Pancreas (tissue), 10 donors: ENCODE data around the gene MTMR10. TPM values are rescaled to one million over a fixed set of nuclear protein-coding genes. Genes with fewer than 3 reads are reported as not detected.

Experiments used
- ATAC-seq, 4 donors: fragments of 200-7000 bp; cut with Tn5 transposase; one replicate each; pipeline versions ENCODE4 v1.8.0 to v1.9.1; 2020; ENCODE audit warnings: mild to moderate bottlenecking in 4 of 4, moderate library complexity in 4 of 4
- DNase-seq, 6 donors: peaks; one replicate each; pipeline ENCODE4 v3.0.0-alpha.2; 2020
- FAIRE-seq: peaks from 2 replicates; lab custom pipeline; 2012; peaks lifted over from hg19 to GRCh38; lab: Jason Lieb, UNC
- H3K27ac ChIP-seq, 4 donors: fragments of 200-600 bp; sonication (generic); 1 replicate in 3 of 4; 2 replicates in 1 of 4; pipeline versions ENCODE4 v1.5.0 to v1.8.0; 2020
- H3K27me3 ChIP-seq, 4 donors: fragments of 200-600 bp; one replicate each; pipeline ENCODE4 v1.8.0; 2021
- H3K36me3 ChIP-seq, 3 donors: fragments of 200-600 bp; sonication (generic) in 1 of 3; one replicate each; pipeline versions ENCODE4 v1.5.0 to v1.8.0; 2020 to 2021
- H3K4me1 ChIP-seq, 3 donors: fragments of 200-600 bp; one replicate each; pipeline ENCODE4 v1.8.0; 2021
- H3K4me3 ChIP-seq, 4 donors: fragments of 200-600 bp; sonication (generic) in 2 of 4; one replicate each; pipeline versions ENCODE4 v1.5.0 to v1.8.0; 2020 to 2021
- H3K9me3 ChIP-seq, 4 donors: fragments of 200-600 bp; one replicate each; pipeline ENCODE4 v1.8.0; 2021
- WGBS, 2 donors: extraction: QIAGEN DNeasy Blood & Tissue Kit; methylation state at CpG; one replicate each; pipeline ENCODE4 v1.1.7; 2013; 5-methylcytosine and 5-hydroxymethylcytosine counted together
- intact Hi-C, 3 donors: fragments of 100-400 bp; cut with DNase I; formaldehyde crosslinking; loops; one replicate each; pipeline versions ENCODE4 v1.11.1 to v1.14.2; 2022
- polyA plus RNA-seq, 2 donors: library from polyadenylated mRNA; stranded (reverse); fragments of 200-250 nt; gene quantifications; one replicate each; pipeline ENCODE4 v1.2.3, GENCODE V29; 2013
- total RNA-seq, 6 donors: library from RNA; stranded (reverse); fragmentation: NEBNext Ultra II Directional in 4 of 6; extraction: Animal tissue kit (Norgen Biotek cat#: 25700) in 4 of 6; gene quantifications; one replicate each; pipeline versions ENCODE4 v1.2.1 to v1.2.4, GENCODE V29; 2021 to 2023
- TF ChIP-seq, protein P1 (sequence below), 4 donors: fragments of 200-600 bp; sonication (generic) in 3 of 4; IDR thresholded peaks; one replicate each; pipeline versions ENCODE4 v1.5.0 to v1.8.0; 2021; ENCODE audit warnings: antibody characterized with exemption in 4 of 4
- donor health status: healthy with polysubstance abuse.
- donor health status: DM: no; HTN: no; CAD: no; lungs with moderate emphysema.
- donor health status: DM: no; HTN: no; CAD: no.
- donor health status: control.
- donor health status: control.
- donor health status: Bipolar disorder and iron deficiency.
- donor health status: DM: yes; HTN: yes; CAD: no.
- donor health status: DM: no; HTN: no; CAD: no.
- donor health status: DM: no; HTN: no; CAD: no.
- donor health status: DM: yes; HTN: yes; CAD: no.

Gene MTMR10
- total and polyA plus RNA-seq, 8 donors: 7.5 to 18.9 (median 12.0) TPM

DNA sequence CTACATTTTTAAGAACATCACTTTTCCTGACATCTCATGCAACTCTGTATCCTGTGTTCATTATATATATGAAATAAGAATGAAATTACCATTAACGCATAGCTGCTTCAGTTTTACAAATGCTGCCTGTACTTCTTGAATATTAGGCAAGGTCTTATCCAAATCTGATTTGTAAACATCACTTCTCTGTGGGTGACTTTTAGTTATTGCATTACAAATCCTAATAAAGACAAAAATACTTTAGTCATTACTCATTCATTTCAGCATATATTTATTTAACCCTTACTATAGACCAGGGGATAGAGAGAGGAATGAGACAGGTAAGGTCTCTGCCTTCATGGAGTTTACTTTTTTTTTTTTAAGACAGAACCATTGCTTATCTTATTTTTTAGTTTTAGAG lies 36.8 kb downstream of the MTMR10 start:
- intact Hi-C loops: no loop called here
- Histone ChIP-seq H3K27ac (no peak overlapping the region), H3K27me3 (no peaks in the 10 kb centered on the region), H3K9me3 (no peaks in the 10 kb centered on the region), H3K4me1 (no peaks in the 10 kb centered on the region), H3K4me3 (no peak overlapping the region), H3K36me3 (peaks cover 4 to 50% (median 5%) of the 10 kb centered on the region in 3 donors)
- ATAC-seq (no peak), FAIRE-seq (no peak), DNase-seq (no peak)
- WGBS, 2 donors: 92 to 95% methylated on average over 1 of the region's 1 CpG
- TF ChIP-seq, protein P1, sequence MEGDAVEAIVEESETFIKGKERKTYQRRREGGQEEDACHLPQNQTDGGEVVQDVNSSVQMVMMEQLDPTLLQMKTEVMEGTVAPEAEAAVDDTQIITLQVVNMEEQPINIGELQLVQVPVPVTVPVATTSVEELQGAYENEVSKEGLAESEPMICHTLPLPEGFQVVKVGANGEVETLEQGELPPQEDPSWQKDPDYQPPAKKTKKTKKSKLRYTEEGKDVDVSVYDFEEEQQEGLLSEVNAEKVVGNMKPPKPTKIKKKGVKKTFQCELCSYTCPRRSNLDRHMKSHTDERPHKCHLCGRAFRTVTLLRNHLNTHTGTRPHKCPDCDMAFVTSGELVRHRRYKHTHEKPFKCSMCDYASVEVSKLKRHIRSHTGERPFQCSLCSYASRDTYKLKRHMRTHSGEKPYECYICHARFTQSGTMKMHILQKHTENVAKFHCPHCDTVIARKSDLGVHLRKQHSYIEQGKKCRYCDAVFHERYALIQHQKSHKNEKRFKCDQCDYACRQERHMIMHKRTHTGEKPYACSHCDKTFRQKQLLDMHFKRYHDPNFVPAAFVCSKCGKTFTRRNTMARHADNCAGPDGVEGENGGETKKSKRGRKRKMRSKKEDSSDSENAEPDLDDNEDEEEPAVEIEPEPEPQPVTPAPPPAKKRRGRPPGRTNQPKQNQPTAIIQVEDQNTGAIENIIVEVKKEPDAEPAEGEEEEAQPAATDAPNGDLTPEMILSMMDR (IDR thresholded peaks at IDR 0.05): no peak

DNA sequence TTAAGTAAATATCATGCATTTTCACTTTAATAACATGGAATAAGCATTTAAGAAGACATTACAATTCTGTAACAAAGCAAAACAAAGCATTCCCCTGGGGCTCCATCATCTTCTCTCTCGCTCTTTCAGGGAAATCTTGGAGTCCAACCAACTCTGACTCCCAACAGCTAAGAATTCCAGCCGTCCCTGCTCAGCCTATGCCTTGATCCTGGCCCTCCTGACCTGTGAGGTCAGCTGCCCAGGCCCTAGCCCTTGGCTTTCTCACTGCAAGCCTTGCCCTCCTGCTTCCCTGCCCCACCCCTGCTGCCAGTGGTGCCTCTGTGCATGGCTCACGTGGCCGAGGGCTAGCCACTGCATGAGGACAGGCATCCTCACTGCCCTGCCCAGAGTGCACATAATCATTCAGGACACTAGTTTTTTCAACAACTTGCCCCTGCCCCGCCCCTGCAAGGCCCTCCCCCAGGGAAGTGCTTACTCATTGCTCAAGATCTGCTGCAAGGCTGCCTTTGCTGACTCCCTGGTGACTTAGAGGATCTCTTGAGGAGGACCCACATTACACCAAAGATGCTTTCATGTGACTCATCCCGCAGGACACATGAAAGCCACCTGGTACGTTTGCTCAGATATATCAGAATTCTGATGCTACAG lies 37.6 kb downstream of the MTMR10 start:
- Histone ChIP-seq H3K36me3 (peaks cover 7 to 56% (median 10%) of the 10 kb centered on the region in 3 donors), H3K4me1 (no peaks in the 10 kb centered on the region), H3K4me3 (no peak overlapping the region), H3K9me3 (no peaks in the 10 kb centered on the region), H3K27me3 (no peaks in the 10 kb centered on the region), H3K27ac (no peak overlapping the region)
- FAIRE-seq (no peak), DNase-seq (no peak), ATAC-seq (no peak)
- TF ChIP-seq, protein P1 (IDR thresholded peaks at IDR 0.05): no peak
- intact Hi-C loops: no loop called here
- 84 to 89% methylated on average over 7 of the region's 7 CpGs for WGBS, 2 donors

DNA sequence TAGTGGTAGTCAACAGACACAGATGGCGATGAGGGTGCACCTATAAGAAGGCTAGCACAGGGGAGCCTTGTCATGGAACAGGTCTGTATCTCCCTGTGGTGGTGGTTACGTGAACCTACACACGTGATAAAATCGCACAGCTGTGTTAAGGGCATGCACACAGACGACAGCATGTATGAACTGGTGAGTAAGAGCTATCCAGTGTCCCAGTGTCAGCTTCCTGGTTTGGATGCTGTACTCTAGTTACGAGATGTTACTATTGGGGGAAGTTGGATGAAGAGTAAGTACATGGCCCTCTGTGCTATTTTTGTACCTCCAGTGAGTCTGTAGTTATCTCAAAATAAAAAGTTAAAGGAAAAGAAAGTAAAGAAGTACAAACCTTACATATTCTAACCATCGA lies 38.2 kb downstream of the MTMR10 start:
- Histone ChIP-seq H3K27ac (no peak overlapping the region), H3K4me1 (no peaks in the 10 kb centered on the region), H3K36me3 (peaks cover 7 to 50% (median 12%) of the 10 kb centered on the region in 3 donors), H3K27me3 (no peaks in the 10 kb centered on the region), H3K4me3 (no peak overlapping the region), H3K9me3 (no peaks in the 10 kb centered on the region)
- ATAC-seq: no peak
- TF ChIP-seq, protein P1 (IDR thresholded peaks at IDR 0.05): no peak
- no peak for DNase-seq
- FAIRE-seq: no peak
- intact Hi-C loops: no loop called here
- WGBS, 2 donors: 92 to 95% methylated on average over 7 of the region's 7 CpGs

DNA sequence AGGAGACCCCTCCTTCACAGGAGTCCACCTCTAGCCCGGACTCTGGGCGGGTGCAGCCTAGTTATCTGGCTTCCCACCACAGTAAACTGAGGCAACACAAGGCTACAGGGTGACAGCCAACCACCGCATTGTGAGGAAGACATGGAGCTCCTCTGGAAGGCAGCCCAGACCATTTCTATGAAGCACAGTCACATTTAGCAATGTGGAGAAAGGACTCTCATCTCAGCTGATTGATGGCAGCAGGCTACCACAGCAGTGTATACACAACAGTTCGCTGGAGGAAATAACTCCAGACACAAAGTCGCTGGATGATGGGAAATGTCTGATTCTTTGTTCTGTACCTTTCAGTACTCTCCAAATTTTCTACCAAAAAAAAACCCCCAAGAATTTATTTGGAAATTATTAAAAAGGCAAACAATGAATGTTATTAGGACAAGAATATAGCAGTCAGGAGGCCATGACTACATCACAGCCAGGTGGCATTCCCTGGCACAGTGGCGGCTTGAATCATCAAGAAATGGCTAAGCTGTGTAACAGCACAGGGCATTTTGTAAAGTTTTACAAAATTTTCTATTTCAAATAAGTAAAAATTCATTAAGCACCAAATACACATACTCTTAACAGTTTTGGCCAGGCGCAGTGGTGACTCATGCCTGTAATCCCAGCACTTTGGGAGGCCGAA lies 47.6 kb downstream of the MTMR10 start:
- 88 to 94% methylated on average over 8 of the region's 8 CpGs for WGBS, 2 donors
- H3K36me3 ChIP-seq: peaks cover 3 to 27% (median 12%) of the 10 kb centered on the region in 3 donors

More for the DNA sequence above, 47.6 kb downstream of the MTMR10 start:
- Histone ChIP-seq H3K27ac (no peak overlapping the region), H3K9me3 (no peaks in the 10 kb centered on the region), H3K4me1 (peaks cover 0 to 4% (median 0%) of the 10 kb centered on the region in 3 donors), H3K27me3 (no peaks in the 10 kb centered on the region), H3K4me3 (no peak overlapping the region)
- FAIRE-seq (no peak), DNase-seq (no peak), ATAC-seq (no peak)
- intact Hi-C loops: no loop called here
- TF ChIP-seq, protein P1 (IDR thresholded peaks at IDR 0.05): no peak
